PFSK-1 (cell line): ENCODE data around the gene PHF14.

ENCODE experiments used
- FOXP2 ChIP-seq: optimal IDR thresholded peaks from 2 replicates; pipeline ENCODE3; 2011; ENCODE audit warnings: borderline replicate concordance, control low read depth, inconsistent platforms; ENCODE audit not compliant: insufficient read depth; ENCODE audit errors: extremely low read length, extremely low read depth
- POLR2AphosphoS5 ChIP-seq: IDR thresholded peaks from 2 replicates; pipeline ENCODE4 v1.6.1; 2012; ENCODE audit warnings: low read depth, mild to moderate bottlenecking, control low read depth, low read length, moderate library complexity
- REST ChIP-seq, 2 experiments: IDR thresholded peaks; 2 replicates each; pipeline versions ENCODE4 v1.6.1 to v1.8.0; 2011 to 2012; ENCODE audit warnings: low read depth in 2 of 2, low read length in 2 of 2, control low read depth in 1 of 2, inconsistent platforms in 1 of 2, mild to moderate bottlenecking in 1 of 2, moderate library complexity in 1 of 2; ENCODE audit not compliant: insufficient read depth in 1 of 2
- SIN3A ChIP-seq: IDR thresholded peaks from 2 replicates; pipeline ENCODE4 v1.6.1; 2012; ENCODE audit warnings: mild to moderate bottlenecking, low read length, moderate library complexity, borderline replicate concordance; ENCODE audit not compliant: insufficient read depth
- TAF1 ChIP-seq: IDR thresholded peaks from 2 replicates; pipeline ENCODE4 v1.6.1; 2012; ENCODE audit warnings: low read length, control low read depth, borderline replicate concordance; ENCODE audit not compliant: insufficient read depth

PHF14 gene

GRCh38 chr7:10939237-10939910 is 34.3 kb upstream of the PHF14 start:
- TF ChIP-seq REST (IDR thresholded peaks at IDR 0.05; ENCODE audit: insufficient read depth in 1 of 2, low read depth in 2 of 2, low read length in 2 of 2) (no peak), TAF1 (no peak)

- TF ChIP-seq SIN3A (no peak; the same call in 1 of the 2 replicates), REST (IDR thresholded peaks at IDR 0.05; ENCODE audit: insufficient read depth in 1 of 2, low read depth in 2 of 2, low read length in 2 of 2) (peak in 1 of 2 experiments; percentile 36; a peak in 1 of 4 replicates), FOXP2 (peak; percentile 85), TAF1 (peak; percentile 91), POLR2AphosphoS5 (peak; percentile 94)
These were observed 33.6 kb upstream of the PHF14 start for GRCh38 chr7:10939911-10940703.

GRCh38 chr7:10940704-10941355 is 32.8 kb upstream of the PHF14 start:
- TF ChIP-seq POLR2AphosphoS5 (no peak), REST (IDR thresholded peaks at IDR 0.05; ENCODE audit: insufficient read depth in 1 of 2, low read depth in 2 of 2, low read length in 2 of 2) (no peak), TAF1 (no peak)

GRCh38 chr7:10950494-10950893 is 23.2 kb upstream of the PHF14 start:
- TF ChIP-seq FOXP2 (no peak), POLR2AphosphoS5 (no peak), SIN3A (no peak)

GRCh38 chr7:10952588-10952987 is 21.1 kb upstream of the PHF14 start:
- TF ChIP-seq REST (IDR thresholded peaks at IDR 0.05; ENCODE audit: insufficient read depth in 1 of 2, low read depth in 2 of 2, low read length in 2 of 2) (no peak), POLR2AphosphoS5 (no peak), FOXP2 (no peak), SIN3A (no peak), TAF1 (no peak)
